IPS DF 4.7 (cell line): ENCODE data around the gene MKNK2.
"Not testable (repeated sequence)": the region's sequence is repeated elsewhere in the genome, so short reads cannot be mapped to it uniquely, and the experiment has no call there.

Experiments used
- DNase-seq: peaks from one replicate; pipeline ENCODE4 v3.0.0-alpha.2; 2013; ENCODE audit warnings: low spot score; ENCODE audit errors: extremely low read depth

Gene MKNK2

GRCh38 chr19:2044709-2045500 lies 6.1 kb downstream of the MKNK2 start:
- no peak for DNase-seq

- DNase-seq: no peak
Observed at GRCh38 chr19:2043961-2044708, 6.9 kb downstream of the MKNK2 start.

GRCh38 chr19:2043251-2043641 lies 7.8 kb downstream of the MKNK2 start:
- DNase-seq: no peak

GRCh38 chr19:2042485-2043250 lies 8.4 kb downstream of the MKNK2 start:
- DNase-seq: no peak

GRCh38 chr19:2041683-2042484 lies 9.2 kb downstream of the MKNK2 start:
- no peak for DNase-seq

- DNase-seq: no peak
Observed at GRCh38 chr19:2041433-2041682, 9.7 kb downstream of the MKNK2 start.

GRCh38 chr19:2040647-2041432 lies 10.2 kb downstream of the MKNK2 start:
- DNase-seq: no peak

- no peak for DNase-seq
Observed at GRCh38 chr19:2039959-2040646, 10.9 kb downstream of the MKNK2 start.

GRCh38 chr19:2039089-2039958 lies 11.7 kb downstream of the MKNK2 start:
- no peak for DNase-seq

GRCh38 chr19:2038284-2039088 lies 12.6 kb downstream of the MKNK2 start:
- no peak for DNase-seq

- no peak for DNase-seq
Observed at GRCh38 chr19:2037651-2038255, 13.3 kb downstream of the MKNK2 start.

- DNase-seq: no peak
Observed at GRCh38 chr19:2036424-2036823, 14.6 kb downstream of the MKNK2 start.

- DNase-seq: no peak
Observed at GRCh38 chr19:2035590-2035991, 15.5 kb downstream of the MKNK2 start.

- no peak for DNase-seq
Observed at GRCh38 chr19:2034729-2035589, 16.1 kb downstream of the MKNK2 start.

GRCh38 chr19:2034253-2034652 lies 16.8 kb downstream of the MKNK2 start:
- DNase-seq: not testable (repeated sequence)

- DNase-seq: no peak
Observed at GRCh38 chr19:2033825-2034159, 17.3 kb downstream of the MKNK2 start.
